B cell (primary cell): ENCODE results near the gene PLEKHM3. TPM values are rescaled to one million over a fixed set of nuclear protein-coding genes. Genes with fewer than 3 reads are reported as not detected.

ENCODE experiments used
- ATAC-seq: fragments of 200-7000 bp; cut with Tn5 transposase; one replicate; pipeline ENCODE4 v1.10.0; 2021; ENCODE audit warnings: low read depth, mild to moderate bottlenecking, moderate number of reproducible peaks, moderate library complexity
- CTCF ChIA-PET: fragments of 350-600 bp; sonication (Branson Sonifier 250); formaldehyde crosslinking; loops from one replicate; lab custom pipeline; 2021; ENCODE audit warnings: antibody characterized with exemption, inconsistent platforms; lab: Charles Lee
- POLR2A ChIA-PET: fragments of 350-600 bp; sonication (Branson Sonifier 250); formaldehyde crosslinking; loops from one replicate; lab custom pipeline; 2021; ENCODE audit warnings: antibody characterized with exemption; lab: Charles Lee
- DNase-seq: peaks from one replicate; pipeline ENCODE4 v3.0.0; 2013
- H2AFZ ChIP-seq: 2 replicates; pipeline ENCODE4 v1.6.1; 2012; ENCODE audit warnings: mild to moderate bottlenecking, low read depth, low read length; ENCODE audit not compliant: insufficient read depth, poor library complexity, severe bottlenecking
- H3K27ac ChIP-seq, 2 donors: 1 replicate in 1 of 2; 2 replicates in 1 of 2; pipeline ENCODE4 v1.5.1; 2012 to 2013; ENCODE audit warnings: low read length in 2 of 2, mild to moderate bottlenecking in 2 of 2, moderate library complexity in 1 of 2
- H3K27me3 ChIP-seq, 4 experiments: fragments of 200-600 bp in 1 of 4; sonication (generic) in 1 of 4; replicated peaks in 1 of 4; 1 replicate in 2 of 4; 2 replicates in 2 of 4; pipeline versions ENCODE4 v1.6.1 to v1.7.0; 2013 to 2016; ENCODE audit warnings: low read length in 3 of 4, mild to moderate bottlenecking in 2 of 4, mixed read lengths in 1 of 4, moderate library complexity in 1 of 4; ENCODE audit not compliant: insufficient read depth in 4 of 4, control insufficient read depth in 3 of 4; ENCODE audit errors: control extremely low read depth in 1 of 4
- H3K36me3 ChIP-seq, 2 experiments: replicated peaks in 1 of 2; 1 replicate in 1 of 2; 2 replicates in 1 of 2; pipeline versions ENCODE4 v1.6.1 to v1.7.1; 2013; ENCODE audit warnings: low read length in 1 of 2; ENCODE audit not compliant: insufficient read depth in 2 of 2, control insufficient read depth in 1 of 2; ENCODE audit errors: control extremely low read depth in 1 of 2, extremely low read depth in 1 of 2
- H3K4me1 ChIP-seq, 2 donors: fragments of 200-600 bp in 1 of 2; sonication (generic) in 1 of 2; 1 replicate in 1 of 2; 2 replicates in 1 of 2; pipeline versions ENCODE4 v1.5.1 to v1.6.1; 2013 to 2017; ENCODE audit warnings: low read length in 2 of 2; ENCODE audit not compliant: control insufficient read depth in 2 of 2, insufficient read depth in 2 of 2
- H3K4me2 ChIP-seq: replicated peaks from 2 replicates; pipeline ENCODE3; 2012; ENCODE audit warnings: mild to moderate bottlenecking, low read depth, low read length; ENCODE audit not compliant: poor library complexity, severe bottlenecking
- H3K4me3 ChIP-seq, 5 experiments: fragments of 200-600 bp in 1 of 5; sonication (generic) in 1 of 5; 1 replicate in 3 of 5; 2 replicates in 2 of 5; pipeline versions ENCODE4 v1.5.1 to v1.7.0; 2011 to 2016; ENCODE audit warnings: low read length in 4 of 5, mild to moderate bottlenecking in 4 of 5, low read depth in 2 of 5, control low read depth in 1 of 5, moderate library complexity in 1 of 5; ENCODE audit not compliant: insufficient read depth in 1 of 5; ENCODE audit errors: control extremely low read depth in 1 of 5, extremely low read depth in 1 of 5
- H3K79me2 ChIP-seq: fragments of 200-600 bp; sonication (generic); one replicate; pipeline ENCODE4 v1.6.0; 2016; ENCODE audit warnings: low read length; ENCODE audit not compliant: control insufficient read depth, insufficient read depth
- H3K9ac ChIP-seq: fragments of 200-600 bp; sonication (generic); 2 replicates; pipeline ENCODE4 v1.6.1; 2017; ENCODE audit warnings: mild to moderate bottlenecking, low read length, moderate library complexity
- H3K9me3 ChIP-seq, 3 donors: one replicate each; pipeline versions ENCODE4 v1.6.1 to v1.7.1; 2013; ENCODE audit warnings: low read length in 2 of 3; ENCODE audit not compliant: control insufficient read depth in 2 of 3, insufficient read depth in 1 of 3; ENCODE audit errors: control extremely low read depth in 1 of 3
- H4K20me1 ChIP-seq: 2 replicates; pipeline ENCODE4 v1.6.0; 2012; ENCODE audit warnings: mild to moderate bottlenecking, low read length; ENCODE audit not compliant: insufficient read depth, control insufficient read depth, poor library complexity, severe bottlenecking
- H3K27ac Mint-ChIP-seq: one replicate; pipeline ENCODE4 v1.8.0; 2021; ENCODE audit warnings: mixed read lengths
- H3K27me3 Mint-ChIP-seq: one replicate; pipeline ENCODE4 v1.8.0; 2021; ENCODE audit warnings: mixed read lengths
- H3K4me1 Mint-ChIP-seq: one replicate; pipeline ENCODE4 v1.8.0; 2021; ENCODE audit warnings: mixed read lengths
- H3K4me3 Mint-ChIP-seq: one replicate; pipeline ENCODE4 v1.8.0; 2021; ENCODE audit warnings: mixed read lengths
- H3K9me3 Mint-ChIP-seq: one replicate; pipeline ENCODE4 v1.8.0; 2022; ENCODE audit warnings: mixed read lengths; ENCODE audit not compliant: insufficient read depth
- EZH2 ChIP-seq: IDR thresholded peaks from 2 replicates; pipeline ENCODE4 v1.6.1; 2012; ENCODE audit warnings: borderline replicate concordance, low read depth, mild to moderate bottlenecking, moderate library complexity, low read length; ENCODE audit not compliant: insufficient read depth, poor library complexity, severe bottlenecking
- WGBS: methylation state at CpG from one replicate; pipeline ENCODE4 v1.1.5; 2013; ENCODE audit warnings: missing lambda C conversion rate; ENCODE audit not compliant: insufficient coverage; 5-methylcytosine and 5-hydroxymethylcytosine counted together
- intact Hi-C: fragments of 100-400 bp; cut with micrococcal nuclease; formaldehyde crosslinking; loops from one replicate; pipeline ENCODE4 v1.10.0; 2022
- polyA plus RNA-seq: library from polyadenylated mRNA; depleted of rRNA; stranded (reverse); fragments of >200 nt; gene quantifications from 2 replicates; pipeline ENCODE4 v1.2.3, GENCODE V29; 2012
- total RNA-seq, 2 donors: library from RNA; stranded (reverse); fragments of 120-200 nt in 1 of 2; gene quantifications; 1 replicate in 1 of 2; 2 replicates in 1 of 2; pipeline versions ENCODE4 v1.2.3 to v1.2.4, GENCODE V29; 2013 to 2022
- TF ChIP-seq, protein P1 (sequence below): fragments of 200-600 bp; IDR thresholded peaks from one replicate; pipeline ENCODE4 v1.8.0; 2022; ENCODE audit warnings: antibody characterized with exemption, mild to moderate bottlenecking

PLEKHM3 gene
- total and polyA plus RNA-seq, 2 donors (not counting 1 experiment from before 2014, with no cell fraction given): 4.0 to 17.7 TPM

- no peak for TF ChIP-seq EZH2
- TF ChIP-seq, protein P1, sequence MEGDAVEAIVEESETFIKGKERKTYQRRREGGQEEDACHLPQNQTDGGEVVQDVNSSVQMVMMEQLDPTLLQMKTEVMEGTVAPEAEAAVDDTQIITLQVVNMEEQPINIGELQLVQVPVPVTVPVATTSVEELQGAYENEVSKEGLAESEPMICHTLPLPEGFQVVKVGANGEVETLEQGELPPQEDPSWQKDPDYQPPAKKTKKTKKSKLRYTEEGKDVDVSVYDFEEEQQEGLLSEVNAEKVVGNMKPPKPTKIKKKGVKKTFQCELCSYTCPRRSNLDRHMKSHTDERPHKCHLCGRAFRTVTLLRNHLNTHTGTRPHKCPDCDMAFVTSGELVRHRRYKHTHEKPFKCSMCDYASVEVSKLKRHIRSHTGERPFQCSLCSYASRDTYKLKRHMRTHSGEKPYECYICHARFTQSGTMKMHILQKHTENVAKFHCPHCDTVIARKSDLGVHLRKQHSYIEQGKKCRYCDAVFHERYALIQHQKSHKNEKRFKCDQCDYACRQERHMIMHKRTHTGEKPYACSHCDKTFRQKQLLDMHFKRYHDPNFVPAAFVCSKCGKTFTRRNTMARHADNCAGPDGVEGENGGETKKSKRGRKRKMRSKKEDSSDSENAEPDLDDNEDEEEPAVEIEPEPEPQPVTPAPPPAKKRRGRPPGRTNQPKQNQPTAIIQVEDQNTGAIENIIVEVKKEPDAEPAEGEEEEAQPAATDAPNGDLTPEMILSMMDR: no peak
- WGBS: 100% methylated on average over 2 of the region's 5 CpGs
- H3K27ac Mint-ChIP-seq: no peak overlapping the region
Observed at GRCh38 chr2:207784898-207785297, 240.4 kb downstream of the PLEKHM3 start.

GRCh38 chr2:207783514-207783913 is 241.8 kb downstream of the PLEKHM3 start:
- no peak overlapping the region for H3K9ac ChIP-seq
- peaks cover 0 to 3% (median 0%) of the 10 kb centered on the region in 4 experiments for H3K27me3 ChIP-seq
- H4K20me1 ChIP-seq: no peaks in the 10 kb centered on the region
- H3K79me2 ChIP-seq: no peaks in the 10 kb centered on the region
- H3K4me3 ChIP-seq: no peak overlapping the region
- no peak overlapping the region for H2AFZ ChIP-seq
- ATAC-seq (no peak), DNase-seq (no peak)
- intact Hi-C loops: no loop called here
- WGBS: no CpG with 5 or more reads among the region's 2 CpGs
- Mint-ChIP-seq H3K4me3 (no peak overlapping the region), H3K9me3 (no peaks in the 10 kb centered on the region), H3K27me3 (peaks cover 12% of the 10 kb centered on the region), H3K4me1 (no peaks in the 10 kb centered on the region), H3K27ac (no peak overlapping the region)
- no peak overlapping the region for H3K27ac ChIP-seq
- H3K4me2 ChIP-seq: no peak overlapping the region
- TF ChIP-seq EZH2: no peak
- TF ChIP-seq, protein P1: no peak
- POLR2A ChIA-PET: no interaction called here
- H3K36me3 ChIP-seq: no peaks in the 10 kb centered on the region
- no peaks in the 10 kb centered on the region for H3K4me1 ChIP-seq
- H3K9me3 ChIP-seq: no peaks in the 10 kb centered on the region
- CTCF ChIA-PET: no interaction called here

More at GRCh38 chr2:207784898-207785297, 240.4 kb downstream of the PLEKHM3 start:
- no peak overlapping the region for H3K4me2 ChIP-seq
- no peak overlapping the region for H3K27ac ChIP-seq
- no peaks in the 10 kb centered on the region for H3K4me1 Mint-ChIP-seq
- no peak overlapping the region for H3K9ac ChIP-seq
- no peaks in the 10 kb centered on the region for H4K20me1 ChIP-seq
- H3K4me3 ChIP-seq: no peak overlapping the region
- intact Hi-C loops: no loop called here
- DNase-seq (no peak), ATAC-seq (no peak)
- POLR2A ChIA-PET: no interaction called here
- H3K4me3 Mint-ChIP-seq: no peak overlapping the region
- H3K27me3 ChIP-seq: peaks cover 0 to 3% (median 0%) of the 10 kb centered on the region in 4 experiments
- H3K9me3 ChIP-seq: no peaks in the 10 kb centered on the region
- H3K9me3 Mint-ChIP-seq: no peaks in the 10 kb centered on the region
- H3K36me3 ChIP-seq: no peaks in the 10 kb centered on the region
- CTCF ChIA-PET: no interaction called here
- no peaks in the 10 kb centered on the region for H3K4me1 ChIP-seq
- H3K27me3 Mint-ChIP-seq: peaks cover 12% of the 10 kb centered on the region
- no peaks in the 10 kb centered on the region for H3K79me2 ChIP-seq
- no peak overlapping the region for H2AFZ ChIP-seq
